GM18499 (cell line): Measurements from ENCODE around the gene NKRF.

Source experiments
- ATAC-seq: cut with Tn5 transposase; IDR thresholded peaks from one replicate; pipeline ENCODE4 v1.9.1; 2021; ENCODE audit warnings: moderate number of reproducible peaks; ENCODE audit not compliant: insufficient read depth, unreplicated experiment

Gene NKRF

DNA sequence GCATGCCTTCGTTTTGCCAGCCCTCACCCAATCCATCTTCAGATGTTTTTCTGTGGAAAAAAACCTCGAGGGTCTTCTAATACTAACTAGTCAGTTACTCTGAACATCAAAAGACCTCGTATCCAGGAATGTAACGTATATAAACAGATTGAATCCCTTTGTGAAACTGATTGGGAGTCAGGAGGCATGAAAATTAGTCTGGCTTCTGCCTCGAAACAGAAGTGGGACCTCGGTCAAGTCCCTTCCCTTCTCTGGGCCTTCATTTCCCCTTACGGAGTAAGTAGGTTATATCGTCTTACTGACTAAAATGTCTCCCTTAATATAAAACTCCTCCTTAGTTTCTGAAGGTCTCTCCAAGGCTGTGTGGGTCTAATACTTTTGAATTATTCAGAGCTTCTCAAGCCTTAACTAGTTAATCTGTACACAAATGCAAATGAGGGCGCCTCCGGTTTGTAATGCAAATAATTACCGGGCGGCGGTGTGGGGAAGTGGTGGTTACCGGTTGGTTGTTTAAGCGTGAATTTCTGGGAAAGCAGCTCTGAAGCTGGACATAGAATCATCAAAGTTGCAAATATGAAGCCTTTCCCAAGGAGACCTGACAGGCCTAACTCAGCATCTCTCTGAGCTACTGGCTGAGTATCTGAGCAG is 11.4 kb upstream of the NKRF start:
- peak; percentile 50 for ATAC-seq

DNA sequence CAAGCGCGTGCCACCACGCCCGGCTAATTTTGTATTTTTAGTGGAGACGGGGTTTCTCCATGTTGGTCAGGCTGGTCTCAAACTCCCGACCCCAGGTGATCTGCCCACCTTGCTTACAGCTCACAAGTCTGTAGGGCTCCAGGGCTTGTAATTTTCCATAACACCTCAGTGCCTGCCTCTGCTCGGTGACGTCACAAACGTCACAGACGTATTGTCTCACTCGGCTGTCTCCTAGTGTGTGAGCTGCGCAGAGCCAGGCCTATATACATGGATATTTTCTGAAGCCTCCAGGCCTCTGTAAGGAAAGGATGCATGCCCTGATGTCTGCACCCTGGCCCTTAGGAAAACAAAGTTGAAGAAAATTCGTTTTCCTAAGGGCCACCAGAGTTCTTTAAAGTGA is 8.6 kb upstream of the NKRF start:
- no peak for ATAC-seq

DNA sequence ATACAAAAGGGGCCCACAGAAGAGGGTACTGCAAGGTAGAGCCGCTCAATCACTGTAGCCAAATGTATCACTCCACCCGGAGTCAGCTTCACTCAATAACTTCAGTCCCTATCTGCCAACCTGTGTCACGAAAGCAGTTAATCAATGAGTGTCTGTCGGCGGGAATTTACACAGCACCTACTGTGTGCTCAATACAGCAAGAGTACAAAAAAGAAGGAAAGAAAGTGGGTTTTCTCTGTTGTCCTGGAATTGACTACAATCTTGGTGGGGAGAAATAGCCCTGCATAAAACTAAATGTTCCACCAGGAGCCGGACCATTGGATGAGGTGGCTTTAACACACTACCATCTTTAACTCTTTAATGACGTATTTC is 780 bp upstream of the NKRF start:
- no peak for ATAC-seq

DNA sequence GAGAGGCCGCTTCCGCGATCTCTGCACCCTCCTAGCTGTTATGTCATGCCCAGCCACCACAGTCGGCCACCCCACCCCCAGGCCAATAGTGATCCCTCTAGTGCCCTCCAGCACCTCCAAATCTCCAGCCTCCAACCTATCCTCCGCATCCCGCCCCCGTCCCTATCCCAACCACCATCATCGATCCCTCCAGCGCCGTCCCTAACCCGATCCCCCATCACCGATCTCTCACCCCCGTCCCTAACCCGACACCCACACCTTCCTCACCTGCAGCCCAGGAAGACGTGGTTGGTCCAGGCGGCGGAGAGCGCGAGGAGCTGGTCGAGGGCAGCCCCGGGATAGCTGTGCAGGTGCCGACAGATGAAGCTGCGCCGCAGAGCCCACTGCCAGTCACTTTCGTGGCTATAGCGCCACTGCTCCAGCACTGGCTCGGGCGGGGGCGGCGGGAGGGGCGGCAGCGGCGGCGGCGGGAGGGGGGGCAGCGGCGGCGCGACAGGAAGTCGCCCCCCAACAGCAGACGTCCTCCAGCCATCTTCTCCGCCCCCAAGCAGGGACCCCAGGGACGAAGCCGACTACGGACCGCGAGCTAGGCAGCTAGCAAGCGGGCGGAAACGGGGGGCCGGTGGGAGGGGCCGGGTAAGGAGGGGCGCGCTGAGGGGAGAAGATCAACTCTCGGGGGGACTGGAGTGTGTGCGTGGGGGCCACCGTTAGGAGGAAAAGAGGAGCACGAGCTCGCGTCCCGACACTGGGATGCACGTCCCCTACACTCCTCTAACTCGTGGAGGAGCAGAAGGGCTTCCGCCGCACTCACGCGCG is 552 bp downstream of the NKRF start:
- no peak for ATAC-seq

DNA sequence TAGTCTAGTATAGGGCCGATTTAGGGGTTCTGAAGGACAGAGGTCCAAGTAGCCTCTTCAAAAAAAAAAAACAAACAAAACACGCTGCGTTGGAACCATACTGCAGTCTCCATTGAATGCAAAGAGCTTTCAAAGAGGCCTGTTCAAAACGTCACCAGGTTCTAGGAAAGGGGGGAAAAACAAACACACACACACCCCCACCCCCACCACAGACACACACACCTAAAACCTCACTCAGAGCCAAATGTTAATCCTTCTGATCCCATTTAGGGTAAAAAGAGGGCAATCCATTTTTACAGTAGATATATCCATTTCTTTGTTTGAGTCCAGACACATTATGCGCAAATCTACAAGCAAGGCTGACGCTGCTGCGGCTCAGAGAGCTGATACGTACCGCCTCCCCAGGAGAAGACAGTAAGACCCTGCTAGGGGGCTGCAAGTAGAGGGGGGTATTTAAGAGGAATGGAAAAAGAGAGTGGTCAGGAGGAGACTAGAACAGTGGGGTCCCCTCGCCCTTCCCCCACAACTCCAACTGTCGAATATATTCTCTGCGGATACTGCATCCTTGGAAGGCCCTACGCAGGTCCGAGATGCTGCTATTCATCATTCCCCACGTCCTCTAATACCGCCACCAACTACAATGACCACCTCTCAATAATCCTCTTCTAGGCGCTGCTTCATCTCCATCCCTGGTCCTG is 1.3 kb downstream of the NKRF start:
- ATAC-seq = no peak

DNA sequence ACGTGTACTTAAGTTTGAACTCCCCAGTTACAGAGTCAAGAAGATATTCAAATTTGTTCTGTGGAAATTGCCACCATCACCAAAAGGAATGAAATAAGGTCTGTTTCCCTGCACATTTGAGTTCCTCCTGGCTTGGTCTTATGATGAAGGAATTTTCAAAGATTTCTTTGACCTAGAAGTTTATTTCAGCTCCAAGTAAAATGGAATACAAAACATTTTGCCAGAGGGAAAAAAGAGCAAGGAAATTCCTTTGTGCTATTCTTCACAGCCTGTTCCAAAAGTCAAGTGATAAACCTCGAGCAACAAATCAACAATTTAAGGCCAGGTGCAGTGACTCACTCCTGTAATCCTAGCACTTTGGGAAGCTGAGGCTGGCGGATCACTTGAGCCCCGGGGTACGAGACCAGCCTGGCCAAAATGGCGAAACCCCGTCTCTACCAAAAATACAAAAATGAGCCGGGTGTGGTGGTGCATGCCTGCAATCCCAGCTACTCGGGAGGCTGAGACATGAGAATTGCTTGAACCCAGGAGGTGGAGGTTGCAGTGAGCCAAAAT is 3.4 kb downstream of the NKRF start:
- ATAC-seq = no peak

DNA sequence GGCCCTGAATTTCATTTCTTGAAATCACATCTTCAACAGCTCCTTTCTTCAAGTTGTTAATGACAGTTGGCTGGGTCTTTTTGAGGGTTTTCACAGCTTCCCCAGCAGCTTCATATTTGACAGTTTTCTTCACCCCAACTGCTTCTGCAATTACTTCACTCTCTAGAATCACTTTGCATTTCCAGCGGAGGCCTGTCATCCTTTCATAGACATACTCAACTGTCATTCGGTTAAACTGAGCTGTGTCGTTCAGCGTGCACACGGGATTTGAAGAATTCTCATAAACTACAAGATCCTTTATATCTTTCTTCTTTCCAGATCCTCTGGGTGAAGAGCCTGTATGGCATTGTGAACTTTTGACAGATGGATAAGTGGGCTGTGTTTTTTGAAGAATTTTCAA is 16.4 kb downstream of the NKRF start:
- no peak for ATAC-seq

DNA sequence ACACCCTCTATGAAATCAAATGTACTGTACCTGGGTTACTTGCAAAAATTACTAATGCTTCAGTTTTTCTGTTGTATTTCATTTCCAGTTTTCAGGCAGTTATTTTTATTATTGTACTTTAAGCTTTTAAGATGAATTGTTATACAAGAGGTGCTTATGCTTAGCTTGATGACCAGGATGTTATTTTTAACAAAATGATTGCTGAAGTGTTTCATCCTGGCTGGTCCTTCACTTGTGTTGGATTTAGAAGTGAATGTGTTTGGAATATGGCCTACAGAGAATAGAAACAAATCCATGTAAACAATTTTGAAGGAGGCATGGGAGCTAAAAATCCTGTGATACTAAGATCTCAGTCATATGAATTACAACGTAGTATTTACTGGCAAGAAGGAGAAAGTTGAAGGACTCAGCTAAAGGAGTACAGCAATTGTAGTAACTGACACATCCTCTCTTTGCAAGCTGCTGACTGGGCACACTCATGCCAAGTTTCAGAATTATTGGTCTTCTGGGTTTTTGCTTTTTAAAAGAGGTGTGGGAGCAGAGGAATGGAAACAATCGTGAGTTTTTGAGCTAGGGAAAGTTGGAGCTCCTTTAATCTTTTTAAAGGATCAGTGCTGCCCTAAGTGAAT is 22.7 kb downstream of the NKRF start:
- no peak for ATAC-seq

DNA sequence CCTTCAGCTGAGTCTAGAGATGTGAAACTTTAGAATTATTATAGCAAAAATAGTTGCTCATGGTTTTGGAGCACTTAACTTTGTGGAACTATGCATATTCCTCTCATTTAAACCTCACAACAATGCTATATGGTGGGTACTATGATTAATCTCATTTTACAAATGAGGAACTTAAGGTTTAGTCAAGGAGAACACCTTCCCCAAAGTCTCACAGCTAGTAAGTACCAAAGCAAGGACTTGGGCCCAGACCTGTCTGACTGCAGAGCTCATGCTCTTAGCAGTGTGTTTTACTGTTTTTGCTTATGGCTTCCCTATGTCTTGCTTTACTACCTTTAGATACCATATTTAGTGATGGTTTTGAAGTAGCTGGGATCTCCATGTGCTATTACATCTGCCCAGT is 26.8 kb downstream of the NKRF start:
- no peak for ATAC-seq

DNA sequence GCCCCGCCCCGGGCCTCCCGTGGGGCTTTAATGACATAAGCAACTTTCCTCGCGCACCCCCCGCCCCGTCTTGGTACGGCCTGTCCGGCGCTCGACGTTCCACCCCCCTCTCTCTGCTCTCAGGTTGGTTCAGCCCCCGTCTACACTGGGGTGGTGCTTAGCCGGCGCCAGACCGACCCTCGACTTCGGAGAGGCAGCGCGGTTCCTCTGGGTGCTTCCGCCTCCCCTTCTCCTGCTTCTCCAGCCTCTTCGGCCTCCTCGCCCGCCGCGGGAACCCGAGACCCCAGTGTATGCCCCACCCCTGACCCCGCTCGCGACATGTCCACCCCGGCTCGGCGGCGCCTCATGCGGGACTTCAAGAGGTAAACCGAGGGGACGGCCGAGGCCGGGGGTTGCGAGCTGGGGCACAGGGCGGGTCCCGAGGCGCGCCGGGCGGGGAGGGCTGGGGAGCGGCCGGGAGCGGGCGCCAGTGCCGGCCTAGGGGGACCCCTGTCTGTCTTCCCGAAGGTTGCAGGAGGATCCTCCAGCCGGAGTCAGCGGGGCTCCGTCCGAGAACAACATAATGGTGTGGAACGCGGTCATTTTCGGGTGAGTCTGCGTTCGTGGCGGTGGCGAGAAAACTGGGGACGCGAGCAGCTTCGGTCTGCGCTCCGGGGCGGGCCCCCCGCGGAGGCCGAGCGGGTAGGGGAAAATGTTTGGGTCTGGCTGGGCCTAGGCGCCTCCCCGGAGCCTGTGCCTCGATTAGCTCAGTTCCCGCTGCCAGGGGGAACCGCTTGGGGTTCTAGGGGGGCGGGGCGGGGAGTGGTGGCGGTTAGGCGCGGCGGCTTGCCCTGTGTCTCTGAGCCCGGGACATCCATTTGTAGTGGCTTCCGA is 31.6 kb downstream of the NKRF start, which contains the start of gene UBE2A:
TSS of gene UBE2A (plus strand) at position 170 of the 873 bp plus-strand sequence. CDS start at position 319, 149 bp downstream.
- peak; percentile 42 for ATAC-seq

DNA sequence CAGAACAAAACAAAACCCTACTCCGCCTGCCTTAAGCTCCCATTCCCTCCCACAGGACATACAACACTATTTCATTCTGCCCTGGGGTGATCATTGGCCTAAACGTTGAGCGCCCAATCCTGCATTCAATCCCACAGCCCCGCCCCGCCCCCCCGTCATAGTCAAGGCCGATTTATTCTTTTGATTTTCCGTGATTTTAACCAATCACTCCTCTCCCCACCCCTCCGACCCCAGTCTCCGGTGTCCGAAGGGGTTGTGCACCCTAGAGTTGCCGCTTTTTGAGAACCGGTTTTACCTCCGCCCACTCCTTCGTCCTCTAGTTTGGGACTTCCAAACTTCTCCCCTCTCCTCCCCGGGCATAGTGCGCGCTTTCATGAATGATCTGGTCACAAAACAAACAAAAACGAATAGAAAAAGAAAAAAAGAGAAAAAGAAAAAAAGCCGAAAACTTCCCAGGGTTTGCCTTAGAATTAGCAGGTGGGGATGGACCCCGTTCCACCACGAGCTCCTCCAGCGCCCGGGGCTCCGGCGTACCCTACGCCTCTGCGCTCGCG is 32.3 kb downstream of the NKRF start:
- ATAC-seq = peak; percentile 46

DNA sequence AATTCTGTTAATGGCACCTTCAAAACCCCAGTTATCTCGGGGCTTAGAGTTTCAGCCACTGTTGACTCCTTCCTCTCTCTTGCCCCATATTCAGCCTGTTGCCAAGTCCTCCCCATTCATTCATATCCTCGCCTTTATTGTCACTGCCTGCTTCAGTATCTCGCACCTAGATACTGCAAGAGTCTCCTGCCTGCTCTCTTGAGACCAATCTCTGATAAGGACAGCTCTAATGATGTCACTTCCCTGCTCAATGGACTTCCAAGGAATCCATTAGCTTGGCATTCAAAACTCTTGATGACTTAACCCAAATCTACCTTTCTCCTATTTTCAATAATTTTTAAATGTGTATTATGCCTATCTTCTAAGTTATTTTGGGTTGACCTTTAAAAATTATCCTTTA is 33.0 kb downstream of the NKRF start:
- no peak for ATAC-seq

DNA sequence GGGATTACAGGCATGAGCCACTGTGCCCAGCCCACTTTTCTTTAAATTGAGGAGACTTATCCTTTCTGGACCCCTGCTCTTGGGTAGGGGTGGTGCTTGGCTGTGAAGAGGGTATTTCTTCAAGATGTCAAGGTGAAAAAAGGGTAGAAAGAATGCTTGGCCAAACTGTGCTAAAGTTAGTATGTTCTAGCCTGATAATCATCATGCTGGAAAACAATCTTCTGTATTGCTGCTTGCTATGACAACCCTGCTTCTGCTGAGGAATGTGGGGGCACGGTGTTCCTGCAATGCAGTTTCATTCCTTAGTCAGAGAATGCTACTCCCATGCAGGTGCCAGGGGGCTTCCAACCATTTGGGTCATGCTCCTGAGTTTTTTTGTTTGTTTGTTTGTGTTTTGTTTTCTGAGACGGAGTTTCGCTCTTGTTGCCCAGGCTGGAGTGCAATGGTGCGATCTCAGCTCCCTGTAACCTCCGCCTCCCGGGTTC is 35.8 kb downstream of the NKRF start:
- no peak for ATAC-seq

DNA sequence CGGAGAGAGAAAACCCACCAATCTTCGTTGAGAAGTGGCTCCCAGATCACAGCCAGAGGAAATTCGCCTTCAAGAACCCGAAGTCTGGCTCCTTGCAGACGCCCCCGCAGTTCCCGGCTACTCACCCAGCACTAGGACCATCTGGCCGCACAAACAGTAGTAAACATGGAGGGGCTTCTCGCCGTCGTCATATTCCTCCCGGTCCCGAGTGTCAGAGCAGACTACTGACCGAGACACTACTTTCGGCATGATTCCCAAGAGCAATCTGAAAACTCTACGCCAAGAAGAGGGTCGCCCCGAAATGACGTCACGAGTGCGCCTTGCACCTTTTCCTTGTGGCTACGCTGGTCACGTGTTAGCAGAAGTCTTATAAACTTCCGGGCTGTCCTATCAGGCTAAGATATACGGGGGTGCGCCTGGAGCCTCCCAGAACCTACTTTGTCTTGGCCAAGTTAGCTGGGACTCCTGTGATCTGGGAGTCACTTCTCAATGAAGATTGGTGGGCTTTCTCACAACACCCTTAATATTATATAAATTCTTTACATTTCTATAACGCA is 41.0 kb downstream of the NKRF start, which contains the start of gene STEEP1:
TSS of gene STEEP1 (minus strand) at position 303 of the 557 bp plus-strand sequence. CDS start at position 249, 54 bp downstream.
- peak; percentile 79 for ATAC-seq

DNA sequence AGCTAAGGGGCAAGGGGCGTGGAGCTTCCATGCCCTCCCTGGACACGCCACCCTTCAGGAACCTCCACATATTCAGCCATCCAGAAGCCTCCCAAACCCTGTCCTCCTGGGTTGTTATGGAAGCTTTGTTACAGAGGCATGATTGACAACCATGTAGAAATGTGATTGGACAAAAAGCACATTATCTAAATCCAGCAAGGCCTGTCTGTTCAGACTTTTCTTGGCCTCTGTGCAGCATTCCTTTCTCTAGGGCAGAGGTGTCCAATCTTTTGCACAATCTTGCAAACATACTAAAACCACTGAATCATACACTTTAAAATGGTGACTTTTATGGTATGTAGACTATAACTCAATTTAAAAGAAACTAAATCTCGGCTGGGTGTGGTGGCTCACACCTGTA is 53.7 kb downstream of the NKRF start:
- no peak for ATAC-seq

DNA sequence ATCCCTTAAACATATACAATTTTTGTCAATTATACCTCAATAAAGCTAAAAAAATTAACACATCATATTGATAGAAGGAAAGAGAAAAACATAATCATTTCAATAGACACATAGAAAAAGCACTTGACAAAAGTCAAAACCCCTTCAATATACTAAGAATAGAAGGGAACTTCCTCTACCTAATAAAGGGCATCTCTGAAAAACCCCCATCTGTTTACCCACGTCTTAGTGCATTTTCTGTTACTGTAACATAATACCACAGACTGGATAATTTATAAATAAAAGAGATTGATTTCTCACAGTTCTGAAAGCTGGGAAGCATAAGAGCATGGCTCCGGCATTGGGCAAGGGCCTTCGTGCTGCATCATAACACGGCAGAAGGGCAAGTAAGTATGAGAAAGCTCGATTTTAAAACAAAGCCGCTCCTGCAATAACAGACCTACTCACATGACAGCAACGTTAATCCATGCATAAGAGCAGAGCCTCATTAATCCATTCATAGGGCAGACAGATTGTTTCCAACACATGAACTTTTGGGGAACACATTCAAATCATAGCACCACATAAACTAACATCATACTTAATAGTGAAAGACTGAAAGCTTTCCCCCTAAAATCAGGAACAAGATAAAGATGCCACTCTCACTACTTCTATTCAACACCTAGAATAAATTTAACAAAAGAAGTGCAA is 56.8 kb downstream of the NKRF start:
- ATAC-seq = no peak

DNA sequence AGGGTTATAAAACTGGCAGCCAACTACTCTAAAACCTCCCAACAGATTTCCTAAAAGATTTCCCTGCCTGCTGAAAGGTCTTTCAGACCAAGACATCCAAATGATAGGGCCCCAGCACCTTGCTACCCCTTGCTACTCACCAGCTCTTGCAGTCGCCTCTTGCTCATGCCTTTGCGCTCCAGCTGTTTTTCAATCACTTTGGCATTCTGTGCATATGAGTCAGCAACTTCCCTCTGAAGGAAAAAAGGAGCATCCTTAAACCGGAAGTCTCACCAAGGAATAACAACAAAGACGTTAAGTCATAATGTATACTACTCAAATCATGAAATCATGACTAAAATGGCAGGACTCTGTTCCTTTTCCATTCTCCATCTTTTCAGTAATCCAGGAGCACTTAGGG is 65.0 kb downstream of the NKRF start:
- ATAC-seq = no peak

DNA sequence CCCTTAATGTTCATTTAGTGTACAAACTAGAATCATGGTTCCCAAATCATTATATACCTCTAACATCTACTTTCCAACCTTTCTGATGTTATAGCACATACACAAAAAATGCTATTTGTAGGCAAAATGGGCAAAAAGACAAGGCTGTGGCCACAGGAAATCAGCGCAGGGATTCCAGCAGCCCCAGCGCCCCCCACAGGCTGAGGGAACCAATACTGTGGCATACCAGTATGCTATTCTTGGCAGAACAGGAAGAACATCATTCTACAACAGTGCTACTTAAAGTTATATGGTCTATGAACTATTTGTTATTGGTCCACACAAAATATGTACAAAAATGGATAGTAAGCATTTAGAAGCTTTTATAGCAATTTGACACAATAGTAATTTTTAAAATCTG is 66.4 kb downstream of the NKRF start:
- ATAC-seq = no peak
